Gastroesophageal sphincter (tissue), 4 donors: ENCODE results near the gene ADAMTS2. TPM values are rescaled to one million over a fixed set of nuclear protein-coding genes. Genes with fewer than 3 reads are reported as not detected.

Experiments used
- ATAC-seq: fragments of 150-250 bp; one replicate; pipeline ENCODE4 v1.9.1; 2016; ENCODE audit warnings: mild to moderate bottlenecking, moderate library complexity
- H3K27ac ChIP-seq, 4 donors: fragments of 200-600 bp; sonication (generic) in 3 of 4; 1 replicate in 3 of 4; 2 replicates in 1 of 4; pipeline ENCODE4 v1.5.1; 2016 to 2019
- H3K27me3 ChIP-seq: fragments of 200-600 bp; sonication (generic); one replicate; pipeline ENCODE4 v1.5.1; 2019
- H3K36me3 ChIP-seq, 2 donors: fragments of 200-600 bp; sonication (generic); one replicate each; pipeline ENCODE4 v1.5.1; 2019; ENCODE audit warnings: control low read depth in 1 of 2
- H3K4me1 ChIP-seq, 3 donors: fragments of 200-600 bp; sonication (generic); 1 replicate in 2 of 3; 2 replicates in 1 of 3; pipeline ENCODE4 v1.5.1; 2016 to 2019; ENCODE audit warnings: control low read depth in 2 of 3
- H3K4me3 ChIP-seq, 2 donors: fragments of 200-600 bp; sonication (generic); one replicate each; pipeline ENCODE4 v1.5.1; 2019; ENCODE audit warnings: mild to moderate bottlenecking in 1 of 2, moderate library complexity in 1 of 2
- H3K9me3 ChIP-seq, 3 donors: fragments of 200-600 bp; sonication (generic); one replicate each; pipeline ENCODE4 v1.5.1; 2017 to 2019; ENCODE audit warnings: control low read depth in 2 of 3
- CTCF ChIP-seq, 4 experiments: fragments of 200-600 bp in 2 of 4; fragments of 450-650 bp in 2 of 4; sonication (generic) in 1 of 4; IDR thresholded peaks; one replicate each; pipeline ENCODE4 v1.5.1; 2017 to 2019; ENCODE audit warnings: antibody characterized with exemption in 4 of 4, mild to moderate bottlenecking in 2 of 4, moderate library complexity in 2 of 4
- EP300 ChIP-seq: sonication (generic); formaldehyde crosslinking; IDR thresholded peaks from one replicate; pipeline ENCODE4 v1.6.1; 2017; ENCODE audit warnings: antibody characterized with exemption, mild to moderate bottlenecking
- POLR2A ChIP-seq, 2 donors: fragments of 450-650 bp; IDR thresholded peaks; one replicate each; pipeline ENCODE4 v1.6.1; 2017; ENCODE audit warnings: antibody characterized with exemption in 2 of 2, mild to moderate bottlenecking in 2 of 2, moderate library complexity in 1 of 2
- POLR2AphosphoS5 ChIP-seq: sonication (generic); formaldehyde crosslinking; IDR thresholded peaks from one replicate; pipeline ENCODE4 v1.6.1; 2017; ENCODE audit warnings: antibody characterized with exemption
- WGBS, 2 donors: methylation state at CpG; one replicate each; pipeline ENCODE4 v1.1.5; 2018; ENCODE audit warnings: low coverage in 1 of 2; 5-methylcytosine and 5-hydroxymethylcytosine counted together
- small RNA-seq, 4 donors: library from RNA; depleted of rRNA; stranded (forward); fragments of <200 nt; gene quantifications; one replicate each; pipeline ENCODE3, GENCODE V24; 2016
- total RNA-seq, 4 donors: library from RNA; depleted of rRNA; stranded (reverse); fragments of >200 nt; gene quantifications; one replicate each; pipeline ENCODE4 v1.1.0, GENCODE V29; 2016

ADAMTS2 gene
- total RNA-seq, 4 donors from 2014 or later, result 14.8 to 24.8 (median 22.6) TPM

GRCh38 chr5:179061025-179061424 is 284.2 kb downstream of the ADAMTS2 start:
- H3K27me3 ChIP-seq, result no peaks in the 10 kb centered on the region
- peaks cover 0 to 16% (median 0%) of the 10 kb centered on the region in 3 donors for H3K9me3 ChIP-seq
- H3K27ac ChIP-seq, result peak overlapping the region in 3 of 4 donors; percentile 81 to 87 (median 86)
- H3K4me3 ChIP-seq, result peak overlapping the region; percentile 71 to 90
- no peak for ATAC-seq
- H3K4me1 ChIP-seq, result peaks cover 0 to 19% (median 4%) of the 10 kb centered on the region in 3 donors
- H3K36me3 ChIP-seq, result peaks cover 0 to 43% of the 10 kb centered on the region in 2 donors
- TF ChIP-seq EP300 (no peak), POLR2AphosphoS5 (no peak), CTCF (IDR thresholded peaks at IDR 0.05) (no peak), POLR2A (IDR thresholded peaks at IDR 0.05) (no peak)
- 47 to 73% methylated on average over 3 of the region's 19 CpGs for WGBS, 2 donors

Small RNA genes lying within 50 kb of the gene (small RNA-seq; reads per million reads assigned to genes)
- 0 reads per million in 4 donors for gene AC109479.2

Other genes starting within 250 kb of the ADAMTS2 start
- gene RUFY1, start 205.1 kb upstream of the ADAMTS2 start, total RNA-seq, result 10 to 100 TPM; 38.1 to 59.0 (median 54.8) TPM